Posterior vena cava (tissue), 2 donors: ENCODE data around the gene RERE. TPM values are rescaled to one million over a fixed set of nuclear protein-coding genes. Genes with fewer than 3 reads are reported as not detected.

Experiments used
- DNase-seq: peaks from one replicate; pipeline ENCODE4 v3.0.0-alpha.2; 2020; ENCODE audit warnings: low spot score
- intact Hi-C, 2 donors: fragments of 100-400 bp; cut with DNase I; formaldehyde crosslinking; loops; one replicate each; pipeline versions ENCODE4 v1.14.1 to v1.14.2; 2022 to 2023
- total RNA-seq, 2 donors: library from RNA; stranded (reverse); fragmentation: NEBNext Ultra II Directional; extraction: Animal tissue kit (Norgen Biotek cat#: 25700); gene quantifications; one replicate each; pipeline ENCODE4 v1.2.1, GENCODE V29; 2021
- donor health status: DM: yes; HTN: yes; CAD: no.
- donor health status: DM: yes; HTN: yes; CAD: no.

RERE gene
- total RNA-seq, 2 donors from 2014 or later: 94.9 to 116 TPM

DNA sequence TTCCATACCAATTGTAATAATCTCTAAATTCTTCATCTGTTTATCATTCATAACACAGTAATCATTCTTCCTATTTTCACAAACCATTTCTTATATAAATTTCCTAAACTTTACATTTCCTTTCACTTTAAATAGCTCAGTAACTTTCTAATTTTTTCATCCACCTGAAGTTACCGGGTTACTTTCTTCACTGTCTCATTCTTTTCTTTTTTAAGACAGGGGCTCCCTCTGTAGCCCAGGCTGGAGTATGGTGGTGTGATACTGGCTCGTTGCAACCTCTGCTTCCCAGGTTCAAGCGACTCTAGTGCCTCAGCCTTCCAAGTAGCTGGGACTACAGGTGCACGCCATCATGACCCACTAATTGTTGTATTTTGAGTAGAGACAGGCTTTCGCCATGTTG lies 41.3 kb downstream of the RERE start:
- intact Hi-C loops: no loop called here
- no peak for DNase-seq

DNA sequence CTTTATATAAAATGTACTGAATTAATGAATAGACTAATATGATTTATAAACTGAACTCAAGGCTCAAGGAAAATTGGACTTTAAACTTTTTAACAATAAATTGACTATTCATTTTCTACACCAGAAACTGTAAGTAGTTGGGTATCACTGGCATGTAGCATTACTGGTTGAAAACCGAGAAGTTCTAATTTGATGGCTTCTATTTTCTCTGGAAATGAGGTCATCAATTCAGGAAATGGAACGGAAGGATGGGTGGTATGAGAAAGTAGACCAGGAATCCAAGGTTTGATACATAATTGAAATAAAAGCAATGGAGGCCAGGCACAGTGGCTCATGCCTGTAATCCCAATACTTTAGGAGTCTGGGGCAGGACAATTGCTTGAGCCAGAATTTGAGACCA lies 50.4 kb downstream of the RERE start:
- intact Hi-C loops: no loop called here
- no peak for DNase-seq

DNA sequence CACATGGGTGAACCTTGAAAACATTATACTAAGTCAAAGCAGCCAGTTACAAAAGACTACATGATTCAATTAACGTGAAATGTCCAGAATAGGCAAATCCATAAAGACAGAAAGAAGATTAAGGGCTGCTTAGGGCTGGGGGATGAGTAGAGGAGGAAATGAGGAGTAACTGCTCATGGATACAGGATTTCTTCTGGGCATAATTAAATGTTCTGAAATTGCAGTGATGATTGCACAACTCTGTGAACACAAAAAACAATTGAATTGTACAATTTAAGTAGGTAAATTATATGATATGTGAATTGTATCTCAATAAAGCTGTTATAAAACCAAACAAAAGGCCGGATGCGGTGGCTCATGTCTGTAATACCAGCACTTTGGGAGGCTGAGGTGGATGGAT lies 52.2 kb downstream of the RERE start:
- intact Hi-C loops: no loop called here
- no peak for DNase-seq

DNA sequence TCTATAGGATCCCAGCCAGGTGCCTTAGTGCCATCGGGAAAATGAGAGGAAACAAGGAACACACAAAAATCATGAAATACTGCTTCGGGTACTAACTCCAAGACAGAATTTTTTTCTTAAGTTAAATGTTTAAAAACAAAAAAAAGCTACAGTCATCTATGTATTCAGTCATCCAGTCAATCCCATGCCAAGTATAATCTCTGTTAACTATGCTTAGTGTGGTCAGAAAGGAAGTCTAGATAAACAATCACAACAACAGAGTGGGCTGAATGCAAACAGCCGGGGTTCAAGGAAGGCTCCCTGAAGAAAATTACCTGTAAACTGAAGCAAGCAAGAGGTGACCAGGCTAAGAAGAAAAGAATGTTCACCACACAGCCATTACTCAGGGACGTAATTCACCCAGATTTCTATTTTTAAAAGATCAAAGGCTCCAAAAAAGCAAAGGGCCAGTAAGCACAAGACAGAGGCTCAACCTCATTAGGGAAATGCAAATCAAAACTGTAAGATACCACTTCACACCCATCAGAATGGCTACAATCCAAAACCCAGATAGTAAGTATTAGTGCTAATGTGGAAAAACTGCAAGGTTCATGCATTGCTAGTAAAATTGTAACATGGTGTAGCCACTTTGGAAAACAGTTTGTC lies 53.0 kb downstream of the RERE start:
- intact Hi-C loops: no loop called here
- DNase-seq: no peak

DNA sequence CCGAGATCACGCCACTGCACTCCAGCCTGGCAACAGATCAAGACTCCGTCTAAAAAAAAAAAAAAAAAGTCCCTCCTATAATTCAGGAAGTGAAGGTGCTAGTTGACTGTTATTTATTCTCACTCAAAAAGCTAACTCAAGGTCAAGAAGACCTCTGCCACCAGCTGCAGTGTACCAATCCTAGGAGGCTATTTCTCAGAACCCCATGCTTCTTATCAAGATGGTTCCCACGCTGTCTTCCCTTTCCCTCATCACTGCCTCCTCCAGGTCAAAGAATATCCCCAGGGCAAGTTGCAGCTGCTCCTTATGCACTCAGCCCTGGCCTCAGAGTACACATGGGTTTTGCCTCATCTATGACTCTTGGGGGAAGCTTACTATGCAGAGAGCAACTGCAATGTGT lies 53.6 kb downstream of the RERE start:
- no peak for DNase-seq
- intact Hi-C loops: no loop called here

DNA sequence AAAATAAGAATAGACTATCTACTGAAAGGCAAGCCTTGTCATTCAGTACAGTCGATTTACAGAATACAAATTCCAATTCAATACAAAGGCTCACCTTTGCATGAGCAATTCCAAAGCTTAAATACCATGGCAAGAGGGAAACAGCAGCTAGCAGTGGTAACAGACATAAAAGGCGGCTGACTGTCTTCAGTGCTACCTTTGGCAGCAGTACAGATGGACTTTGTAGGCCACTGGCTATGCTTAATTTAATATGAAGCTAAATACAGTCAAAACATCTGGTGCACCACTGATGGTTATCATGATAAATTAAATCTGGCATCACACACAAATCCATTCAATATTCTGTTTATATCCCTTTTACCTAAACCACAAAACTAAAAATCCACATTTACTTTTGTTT lies 62.4 kb downstream of the RERE start:
- intact Hi-C loops: no loop called here

DNA sequence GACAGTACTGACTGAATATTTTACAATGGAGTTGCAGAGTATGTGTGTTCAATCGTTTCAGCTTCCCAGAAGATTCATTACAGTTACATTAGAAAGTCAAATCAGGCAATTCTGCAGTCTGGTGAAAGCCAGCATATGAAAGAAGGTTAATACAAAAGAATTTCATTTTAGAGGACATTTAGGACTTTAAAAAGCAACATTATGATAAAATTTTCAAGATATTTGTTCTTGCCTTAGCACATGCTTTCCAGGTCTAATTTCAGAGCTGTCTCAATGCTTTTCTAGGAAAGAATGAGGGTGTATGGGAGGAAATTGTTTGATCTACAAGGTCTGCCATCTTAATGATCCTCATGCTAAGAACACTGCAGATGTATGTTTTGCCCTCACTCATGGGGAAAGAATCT lies 63.2 kb downstream of the RERE start:
- intact Hi-C loops: no loop called here
- DNase-seq: no peak

More for the DNA sequence above, 62.4 kb downstream of the RERE start:
- DNase-seq: no peak

DNA sequence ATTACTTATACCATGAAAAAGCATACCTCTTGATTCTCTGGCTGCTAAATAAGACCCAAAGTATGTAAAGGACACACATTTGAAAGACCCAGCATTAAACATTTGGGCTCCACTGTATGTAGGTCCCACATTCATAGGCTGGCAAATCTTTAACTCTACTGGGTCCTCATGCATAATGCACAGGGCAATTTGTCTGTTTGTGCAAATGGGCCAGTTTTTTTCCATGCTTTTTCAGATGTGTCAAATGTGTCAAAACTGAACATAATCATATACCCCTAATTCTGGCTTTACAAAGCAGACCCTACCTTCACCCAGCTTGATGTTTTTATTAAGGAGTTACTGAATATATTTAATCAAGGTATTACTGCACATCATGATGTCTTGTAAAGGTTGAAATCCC lies 63.7 kb downstream of the RERE start:
- no peak for DNase-seq
- intact Hi-C loops: no loop called here

DNA sequence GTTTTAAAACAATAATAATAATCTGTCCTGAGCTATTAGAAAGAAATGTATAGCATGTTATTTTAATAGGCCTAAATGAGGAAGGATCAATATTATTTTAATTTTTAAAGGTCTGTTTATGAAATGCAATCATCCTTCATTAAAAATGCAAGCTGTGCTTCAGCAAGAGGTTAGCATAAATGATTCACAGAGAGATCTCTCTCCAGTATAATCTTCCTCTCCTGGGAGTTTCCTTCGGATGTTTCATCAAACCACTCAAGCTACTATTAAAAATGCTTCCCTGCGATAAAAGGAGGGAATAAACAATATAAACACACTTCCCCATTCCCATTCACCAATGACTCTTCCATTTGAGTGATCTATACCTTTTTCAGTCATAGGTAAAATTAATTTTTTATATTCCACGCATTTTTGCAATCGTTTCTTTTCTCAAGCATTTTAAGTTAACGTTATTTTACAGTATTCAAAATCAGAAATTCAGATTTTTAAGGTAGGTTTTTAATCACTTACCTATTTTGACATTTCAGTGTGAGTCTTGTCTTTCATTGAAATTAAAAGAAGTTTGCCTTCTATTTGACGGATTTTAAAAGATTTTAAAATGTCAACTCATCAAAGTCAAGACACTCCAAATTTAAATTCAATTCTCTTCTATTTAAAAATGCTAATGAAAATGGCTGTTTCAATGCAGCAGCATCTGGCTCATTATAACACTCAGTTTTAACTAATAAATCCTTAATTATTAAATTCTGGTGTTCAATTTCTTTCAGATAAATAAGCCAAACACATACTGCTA lies 64.3 kb downstream of the RERE start:
- no peak for DNase-seq
- intact Hi-C loops: no loop called here

DNA sequence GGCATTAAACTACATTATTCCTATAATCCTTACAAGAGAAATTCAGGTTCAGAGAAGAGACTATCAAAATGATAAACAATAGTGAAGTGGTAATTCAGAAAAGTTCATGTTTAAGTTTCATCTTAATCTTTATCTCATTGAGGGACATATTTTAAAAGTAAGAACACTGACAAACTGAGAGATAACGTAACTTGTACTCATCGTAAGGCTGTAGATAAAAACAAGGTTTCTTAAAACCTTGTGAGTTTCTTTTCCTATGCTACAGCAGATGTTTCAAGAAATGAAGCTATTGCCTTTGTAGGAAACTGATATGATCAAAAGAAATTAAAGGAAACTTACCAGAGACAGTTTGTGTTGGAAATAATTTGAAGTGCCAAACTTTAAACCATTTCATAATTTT lies 65.0 kb downstream of the RERE start:
- DNase-seq: no peak
- intact Hi-C loops: no loop called here

DNA sequence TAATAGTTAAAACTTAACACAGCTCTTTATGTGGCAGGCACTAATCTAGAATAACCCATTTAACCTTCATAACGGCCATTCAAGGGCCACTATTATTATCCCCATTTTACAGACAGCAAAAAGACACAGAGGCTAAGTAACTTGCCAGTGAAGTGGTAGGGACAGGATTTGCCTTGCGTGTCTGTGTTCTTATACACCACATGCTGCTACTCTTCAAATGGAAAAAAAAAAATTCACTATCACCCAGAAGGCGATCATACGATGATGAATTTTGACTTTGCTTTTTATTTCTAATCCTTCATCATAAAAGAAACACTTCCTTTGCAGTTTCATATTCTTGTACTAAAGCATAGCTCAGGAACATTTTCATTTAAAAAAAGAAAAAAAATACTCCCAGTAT lies 65.5 kb downstream of the RERE start:
- intact Hi-C loops: no loop called here
- no peak for DNase-seq

DNA sequence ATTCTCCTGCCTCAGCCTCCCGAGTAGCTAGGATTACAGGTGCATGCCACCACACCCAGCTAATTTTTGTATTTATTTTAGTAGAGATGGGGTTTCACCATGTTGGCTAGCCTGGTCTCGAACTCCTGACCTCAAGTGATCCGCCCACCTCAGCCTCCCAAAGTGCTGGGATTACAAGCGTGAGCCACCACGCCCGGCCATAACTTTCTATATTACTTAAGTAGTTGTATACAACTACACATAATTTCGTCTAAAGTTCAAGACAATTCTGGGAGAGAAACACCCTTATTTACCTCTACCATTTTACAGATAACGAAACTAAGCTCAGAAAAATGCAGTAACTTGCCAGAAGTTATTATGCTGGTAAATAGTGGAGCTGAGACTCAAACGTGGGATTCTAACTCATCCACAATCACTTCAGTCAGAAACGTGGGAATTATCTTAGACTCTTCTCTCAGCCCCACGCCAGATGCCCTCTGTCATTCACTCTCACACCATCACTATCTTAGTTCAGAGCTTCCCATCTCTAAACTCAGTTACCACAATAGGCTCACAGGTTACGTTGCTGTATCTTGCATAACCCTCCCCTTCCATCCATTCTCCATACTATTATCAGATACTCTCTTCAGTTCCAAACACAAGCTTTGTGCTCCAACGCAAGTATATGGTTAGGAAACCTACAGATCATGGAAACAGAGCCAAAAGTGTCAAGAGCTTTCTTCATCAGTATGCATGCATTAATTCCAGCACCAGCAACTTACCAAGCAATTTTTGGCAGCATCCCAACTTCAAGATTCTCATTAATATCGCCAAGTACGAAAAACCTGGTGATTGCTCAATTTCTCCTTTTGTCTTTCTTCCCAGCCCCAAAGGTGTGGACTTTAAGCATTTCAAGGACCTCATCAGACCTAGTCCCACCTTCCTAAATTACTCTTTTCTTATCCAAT lies 69.3 kb downstream of the RERE start:
- no peak for DNase-seq
- intact Hi-C loops: no loop called here

DNA sequence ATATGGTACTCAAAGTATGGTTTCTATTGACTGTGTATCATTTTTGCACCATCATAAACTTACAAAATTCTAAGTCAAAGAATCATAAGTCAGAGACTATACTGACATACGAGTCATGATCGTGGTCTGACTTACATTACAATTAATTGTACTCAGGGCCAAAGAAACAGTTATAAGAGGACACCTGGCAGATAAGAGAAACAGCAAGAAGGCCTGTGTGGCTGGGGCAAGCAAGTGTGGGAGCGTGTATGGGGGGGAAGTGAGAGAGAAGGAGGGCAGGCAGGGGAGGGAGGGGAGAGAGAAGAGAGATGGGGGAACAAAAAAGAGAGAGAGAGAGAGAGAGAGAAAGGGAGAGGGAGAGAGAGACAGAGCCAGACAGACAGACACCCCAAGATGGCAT lies 70.9 kb downstream of the RERE start:
- DNase-seq: no peak
- intact Hi-C loops: no loop called here

DNA sequence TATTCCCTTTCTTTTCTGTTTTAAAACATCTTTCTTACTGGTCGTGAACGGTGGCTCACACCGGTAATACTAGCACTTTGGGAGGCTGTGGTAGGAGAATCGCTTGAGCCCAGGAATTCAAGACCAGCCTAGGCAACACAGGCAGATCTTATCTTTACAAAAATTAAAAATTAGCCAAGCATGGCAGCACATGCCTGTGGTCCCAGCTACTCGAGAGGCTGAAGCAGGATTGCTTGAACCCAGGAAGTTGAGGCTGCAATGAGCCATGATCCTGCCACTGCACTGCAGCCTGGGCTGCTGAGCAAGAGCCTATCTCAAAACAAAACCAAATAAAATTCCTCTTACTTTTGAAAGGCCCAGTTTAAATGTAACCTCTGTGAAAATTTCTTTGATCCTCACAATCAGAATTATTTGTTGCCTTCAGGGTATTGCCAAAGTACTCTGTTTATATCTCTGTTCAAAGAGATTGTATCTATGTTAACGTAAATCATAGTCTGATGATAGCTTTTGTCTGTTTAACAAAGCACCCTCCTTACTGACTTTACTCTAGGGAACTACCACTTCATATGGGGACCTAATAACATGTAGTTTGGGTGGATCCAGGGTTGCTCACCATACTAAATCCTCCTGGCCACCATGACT lies 71.6 kb downstream of the RERE start:
- no peak for DNase-seq
- intact Hi-C loops: no loop called here

DNA sequence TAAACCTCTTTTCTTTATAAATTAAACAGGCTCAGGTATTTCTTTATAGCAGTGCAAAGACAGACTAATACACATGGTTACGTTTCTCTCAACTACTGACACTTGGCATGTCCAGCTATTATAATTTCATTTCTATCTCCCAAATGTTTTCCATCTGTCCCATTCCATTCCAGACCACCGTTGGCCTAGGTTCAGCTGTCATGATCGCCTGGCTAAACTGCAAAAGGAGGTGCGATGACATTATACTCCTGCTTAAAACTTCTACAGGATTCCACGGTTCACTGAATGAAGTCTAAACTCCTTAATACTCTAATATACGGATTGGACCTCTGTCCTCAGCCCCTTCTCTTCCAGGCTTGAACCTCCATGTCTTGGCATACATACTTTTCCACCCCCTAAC lies 72.1 kb downstream of the RERE start:
- no peak for DNase-seq
- intact Hi-C loops: no loop called here

DNA sequence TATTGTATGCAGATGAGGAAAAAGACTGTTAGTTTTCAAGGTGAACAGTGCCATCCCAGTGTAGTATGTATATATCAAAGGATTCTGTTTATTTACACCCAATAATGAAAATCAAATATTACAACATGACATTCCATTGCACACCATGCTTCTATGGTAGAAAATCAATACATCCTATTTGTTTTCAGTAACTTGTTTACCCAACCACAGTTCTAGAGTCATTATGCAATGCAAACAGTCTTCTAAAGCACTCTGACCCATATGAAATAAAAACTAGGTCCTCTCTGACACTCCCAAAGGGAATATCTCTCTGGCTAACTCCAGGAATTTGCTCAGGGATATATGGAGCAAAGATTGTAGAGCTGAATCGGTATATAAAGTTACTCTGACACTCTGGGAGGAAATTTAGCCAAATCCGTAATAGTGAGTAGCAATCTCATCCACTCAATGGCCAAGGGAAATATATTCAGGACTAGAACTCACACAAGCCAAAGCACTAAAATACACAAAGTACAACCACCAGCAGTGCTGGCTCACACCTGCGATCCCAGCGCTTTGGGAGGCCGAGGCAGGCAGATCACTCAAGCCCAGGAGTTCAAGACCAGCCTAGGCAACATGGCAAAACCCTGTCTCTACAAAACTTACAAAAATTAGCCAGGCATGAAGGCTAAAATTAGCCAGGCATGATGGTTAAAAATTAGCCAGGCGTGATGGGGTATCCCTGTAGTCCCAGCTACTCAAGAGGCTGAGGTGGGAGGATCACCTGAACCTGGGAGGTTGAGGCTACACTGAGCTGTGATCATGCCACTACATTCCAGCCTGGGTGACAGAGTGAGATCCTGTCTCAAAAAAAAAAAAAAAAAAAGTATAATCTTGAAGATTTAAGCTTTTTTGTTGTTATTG lies 75.2 kb downstream of the RERE start:
- no peak for DNase-seq
- intact Hi-C loops: no loop called here

DNA sequence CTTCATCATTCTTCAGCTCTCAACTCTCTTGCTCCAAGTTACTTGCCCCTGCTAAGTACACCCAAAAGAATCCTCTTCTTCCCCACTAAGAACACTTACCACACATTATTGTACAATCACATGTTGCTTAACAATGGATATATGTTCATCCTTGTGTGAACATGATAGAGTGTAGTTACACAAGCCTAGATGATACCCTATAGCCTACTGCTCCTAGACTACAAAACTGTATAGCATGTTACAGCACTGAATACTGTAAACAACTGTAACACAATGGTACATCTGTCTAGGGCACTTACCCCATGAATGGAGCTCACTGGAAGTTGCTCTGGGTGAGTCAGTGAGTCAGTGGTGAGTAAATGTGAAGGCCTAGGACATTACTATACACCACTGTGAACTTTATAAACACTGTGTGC lies 77.4 kb downstream of the RERE start:
- DNase-seq: no peak
- intact Hi-C loops: no loop called here

DNA sequence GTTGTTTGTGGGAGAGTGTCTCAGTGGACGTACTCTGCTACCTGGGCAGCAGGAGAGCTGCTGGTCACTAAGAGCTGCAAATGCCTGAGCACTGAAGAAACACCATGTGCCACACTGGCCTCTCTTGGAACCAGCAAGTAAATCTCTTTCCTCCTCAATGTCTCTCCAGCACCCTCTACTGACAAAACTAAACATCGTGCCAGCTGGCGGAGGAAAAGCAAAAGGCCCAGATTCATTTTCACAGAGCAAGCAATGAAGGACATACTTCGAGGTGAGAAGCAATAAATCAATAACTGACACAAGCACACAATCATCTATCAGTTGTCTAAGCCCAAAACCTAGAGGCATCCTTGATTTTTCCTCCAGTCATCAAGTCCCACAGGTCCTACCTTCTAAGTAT lies 78.1 kb downstream of the RERE start:
- intact Hi-C loops: loop anchor here in 1 of 2 donors (5.0 kb wide), 1 partner anchor 108 kb away; no protein-coding TSS in a partner anchor
- no peak for DNase-seq

DNA sequence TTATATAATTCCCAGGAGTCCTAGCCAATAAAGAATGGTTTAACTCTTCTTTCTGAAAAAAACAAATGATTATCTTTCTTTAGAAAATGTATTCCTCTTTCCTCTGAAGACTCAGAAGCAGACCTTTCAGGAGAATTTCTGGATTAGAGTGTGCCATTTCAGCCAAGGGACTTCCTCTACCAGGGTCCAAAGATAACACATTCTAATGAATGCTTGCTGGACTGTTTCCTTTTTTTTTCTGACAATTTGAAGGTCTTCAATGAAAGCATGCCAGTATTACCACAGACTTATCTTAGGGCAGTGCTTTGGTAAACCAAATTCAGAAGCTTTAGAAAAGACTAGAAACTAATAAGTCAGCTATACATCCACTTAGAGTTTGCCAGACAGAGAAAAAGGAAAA lies 80.5 kb downstream of the RERE start:
- intact Hi-C loops: loop anchor here in 1 of 2 donors (5.0 kb wide), 1 partner anchor 110 kb away; no protein-coding TSS in a partner anchor
- no peak for DNase-seq
